Type B pancreatic cell (in vitro differentiated cells): ENCODE results near the gene RPL15. TPM values are rescaled to one million over a fixed set of nuclear protein-coding genes. Genes with fewer than 3 reads are reported as not detected.

Experiments used
- DNase-seq: peaks from one replicate; pipeline ENCODE4 v3.0.0; 2021; ENCODE audit warnings: mixed read lengths; ENCODE audit not compliant: unreplicated experiment; ENCODE audit errors: extremely low spot score
- H3K27ac Mint-ChIP-seq: 2 replicates; pipeline ENCODE4 v1.8.0; 2021; ENCODE audit warnings: mild to moderate bottlenecking, mixed read lengths
- H3K27me3 Mint-ChIP-seq: 2 replicates; pipeline ENCODE4 v1.8.0; 2021; ENCODE audit warnings: mixed read lengths
- H3K36me3 Mint-ChIP-seq: 2 replicates; pipeline ENCODE4 v1.8.0; 2021; ENCODE audit warnings: mixed read lengths
- H3K4me1 Mint-ChIP-seq: one replicate; pipeline ENCODE4 v1.8.0; 2021; ENCODE audit warnings: mixed read lengths; ENCODE audit not compliant: unreplicated experiment
- H3K4me3 Mint-ChIP-seq: 2 replicates; pipeline ENCODE4 v1.8.0; 2021; ENCODE audit warnings: mild to moderate bottlenecking, mixed read lengths
- H3K9me3 Mint-ChIP-seq: 2 replicates; pipeline ENCODE4 v1.8.0; 2021; ENCODE audit warnings: mixed read lengths
- total RNA-seq: library from RNA; stranded (reverse); gene quantifications from 2 replicates; pipeline ENCODE4 v1.2.1, GENCODE V29; 2021; ENCODE audit warnings: low replicate concordance
- TF ChIP-seq, protein P1 (sequence below): fragments of 200-600 bp; sonication (generic); conservative IDR thresholded peaks from 2 replicates; pipeline ENCODE4 v1.5.0; 2021; ENCODE audit warnings: antibody characterized with exemption, mild to moderate bottlenecking

Gene RPL15
- total RNA-seq, 1 donor from 2014 or later, result 2,257 TPM

DNA sequence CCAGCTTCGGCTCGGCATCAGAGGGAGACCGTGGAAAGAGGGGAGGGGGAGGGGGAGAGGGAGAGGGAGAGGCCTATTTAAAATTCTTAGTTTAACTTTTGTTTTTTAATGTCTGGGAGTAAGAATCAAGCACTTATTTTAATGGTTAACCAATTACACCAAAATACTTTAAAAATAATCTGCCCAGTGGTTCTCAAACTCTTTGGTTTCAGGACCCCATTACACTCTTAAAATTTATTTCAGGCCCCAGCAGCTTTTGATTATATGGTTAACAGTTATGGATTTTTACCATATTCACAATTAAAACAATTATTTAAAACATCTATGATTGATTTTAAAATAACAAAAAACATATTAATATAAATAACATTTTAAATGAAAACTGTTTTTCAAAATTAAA lies 44.6 kb upstream of the RPL15 start:
- DNase-seq, result no peak
- Mint-ChIP-seq H3K36me3 (peaks cover 9% of the 10 kb centered on the region), H3K9me3 (no peaks in the 10 kb centered on the region), H3K27me3 (no peaks in the 10 kb centered on the region), H3K4me1 (peaks cover 38% of the 10 kb centered on the region), H3K4me3 (no peak overlapping the region), H3K27ac (no peak overlapping the region)
- TF ChIP-seq, protein P1, sequence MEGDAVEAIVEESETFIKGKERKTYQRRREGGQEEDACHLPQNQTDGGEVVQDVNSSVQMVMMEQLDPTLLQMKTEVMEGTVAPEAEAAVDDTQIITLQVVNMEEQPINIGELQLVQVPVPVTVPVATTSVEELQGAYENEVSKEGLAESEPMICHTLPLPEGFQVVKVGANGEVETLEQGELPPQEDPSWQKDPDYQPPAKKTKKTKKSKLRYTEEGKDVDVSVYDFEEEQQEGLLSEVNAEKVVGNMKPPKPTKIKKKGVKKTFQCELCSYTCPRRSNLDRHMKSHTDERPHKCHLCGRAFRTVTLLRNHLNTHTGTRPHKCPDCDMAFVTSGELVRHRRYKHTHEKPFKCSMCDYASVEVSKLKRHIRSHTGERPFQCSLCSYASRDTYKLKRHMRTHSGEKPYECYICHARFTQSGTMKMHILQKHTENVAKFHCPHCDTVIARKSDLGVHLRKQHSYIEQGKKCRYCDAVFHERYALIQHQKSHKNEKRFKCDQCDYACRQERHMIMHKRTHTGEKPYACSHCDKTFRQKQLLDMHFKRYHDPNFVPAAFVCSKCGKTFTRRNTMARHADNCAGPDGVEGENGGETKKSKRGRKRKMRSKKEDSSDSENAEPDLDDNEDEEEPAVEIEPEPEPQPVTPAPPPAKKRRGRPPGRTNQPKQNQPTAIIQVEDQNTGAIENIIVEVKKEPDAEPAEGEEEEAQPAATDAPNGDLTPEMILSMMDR, result no peak

DNA sequence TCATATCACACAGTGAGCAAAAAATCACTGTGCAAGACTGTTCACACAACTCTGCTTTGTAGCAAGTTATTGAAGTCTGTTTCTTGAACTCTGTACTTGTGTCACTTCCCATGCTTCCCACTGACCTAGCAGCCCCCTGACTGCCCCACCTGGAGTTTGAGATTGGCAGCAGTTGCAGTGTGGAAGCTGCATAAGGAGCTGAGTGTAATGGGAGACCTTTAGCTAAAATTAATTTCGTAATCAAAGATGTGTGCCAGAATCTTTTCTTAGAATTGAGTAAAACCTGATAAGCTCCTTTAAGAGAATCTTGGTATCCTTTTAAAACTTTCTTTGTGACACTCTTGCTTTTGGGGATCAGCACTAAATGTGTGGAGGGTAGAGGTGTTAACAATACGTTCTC lies 43.0 kb upstream of the RPL15 start:
- DNase-seq, result no peak
- Mint-ChIP-seq H3K27me3 (no peaks in the 10 kb centered on the region), H3K27ac (no peak overlapping the region), H3K4me3 (no peak overlapping the region), H3K4me1 (peaks cover 27% of the 10 kb centered on the region), H3K9me3 (no peaks in the 10 kb centered on the region), H3K36me3 (peaks cover 10% of the 10 kb centered on the region)
- TF ChIP-seq, protein P1, result no peak

DNA sequence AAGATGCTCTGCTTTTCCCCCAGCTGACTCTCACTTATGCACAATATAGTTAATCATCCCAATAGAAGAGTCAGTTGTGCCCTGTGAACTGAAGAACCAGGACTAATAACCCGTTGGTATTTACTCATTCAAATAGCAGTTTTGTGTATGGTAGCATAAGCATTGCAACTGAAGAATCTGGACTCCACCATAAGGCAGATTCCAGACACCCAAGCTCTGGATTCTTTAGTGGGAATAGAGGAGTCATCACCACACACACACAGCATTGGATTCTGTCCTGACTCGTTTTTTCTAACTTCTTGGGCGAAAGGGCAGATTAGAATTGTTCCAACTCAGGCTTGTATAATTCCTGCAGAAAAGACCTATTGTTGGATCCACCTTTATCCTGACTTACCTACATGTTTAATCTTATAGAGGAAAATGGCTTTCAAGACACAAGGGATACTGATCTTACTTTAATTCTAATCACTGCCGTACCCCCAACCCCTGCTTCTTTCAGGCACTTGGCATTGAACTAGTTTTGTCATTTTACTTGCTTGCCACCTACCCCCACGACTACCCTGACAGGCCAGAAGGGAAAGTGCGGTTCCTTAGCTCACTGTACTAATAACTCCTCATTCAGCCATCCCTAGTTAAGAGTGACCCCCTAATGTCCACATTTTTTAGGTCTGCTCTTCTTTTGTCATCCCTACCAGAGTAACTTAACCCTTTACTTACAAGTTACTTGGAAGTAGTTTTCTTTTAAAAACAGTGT lies 42.4 kb upstream of the RPL15 start:
- DNase-seq, result no peak
- TF ChIP-seq, protein P1, result no peak
- H3K4me3 Mint-ChIP-seq, result no peak overlapping the region
- H3K4me1 Mint-ChIP-seq, result peaks cover 26% of the 10 kb centered on the region
- peaks cover 16% of the 10 kb centered on the region for H3K36me3 Mint-ChIP-seq
- no peaks in the 10 kb centered on the region for H3K27me3 Mint-ChIP-seq
- H3K27ac Mint-ChIP-seq, result no peak overlapping the region
- no peaks in the 10 kb centered on the region for H3K9me3 Mint-ChIP-seq

DNA sequence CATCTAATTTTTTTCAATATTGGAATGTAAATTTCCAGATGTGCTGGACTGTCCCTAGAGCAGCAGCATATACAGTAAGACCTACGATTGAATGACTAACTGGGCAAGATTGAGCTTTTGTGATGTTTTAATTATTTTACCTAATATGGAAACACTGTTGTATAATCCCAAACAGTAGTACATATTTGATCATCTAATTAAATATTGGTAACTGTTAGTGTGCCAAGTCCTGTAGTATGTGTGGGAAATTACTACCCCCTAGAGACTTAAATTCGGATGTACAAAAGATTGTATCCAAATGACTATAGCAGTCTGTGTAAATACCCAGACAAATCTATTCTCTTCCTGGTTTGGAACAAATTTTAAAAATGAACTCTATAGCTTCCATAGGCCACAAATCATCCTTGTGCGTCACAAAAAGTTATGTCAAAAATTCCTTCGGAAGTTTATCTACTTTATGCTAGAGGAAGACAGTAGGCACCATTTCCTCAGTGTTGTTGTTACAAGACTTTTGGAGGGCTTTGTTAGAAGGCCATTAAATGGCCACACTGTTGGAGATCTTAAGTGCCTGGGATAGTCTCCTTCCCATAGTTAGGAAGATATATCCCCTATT lies 41.7 kb upstream of the RPL15 start:
- no peak for DNase-seq
- Mint-ChIP-seq H3K4me1 (peaks cover 22% of the 10 kb centered on the region), H3K9me3 (no peaks in the 10 kb centered on the region), H3K27ac (no peak overlapping the region), H3K36me3 (peaks cover 14% of the 10 kb centered on the region), H3K4me3 (no peak overlapping the region), H3K27me3 (no peaks in the 10 kb centered on the region)
- TF ChIP-seq, protein P1, result no peak

DNA sequence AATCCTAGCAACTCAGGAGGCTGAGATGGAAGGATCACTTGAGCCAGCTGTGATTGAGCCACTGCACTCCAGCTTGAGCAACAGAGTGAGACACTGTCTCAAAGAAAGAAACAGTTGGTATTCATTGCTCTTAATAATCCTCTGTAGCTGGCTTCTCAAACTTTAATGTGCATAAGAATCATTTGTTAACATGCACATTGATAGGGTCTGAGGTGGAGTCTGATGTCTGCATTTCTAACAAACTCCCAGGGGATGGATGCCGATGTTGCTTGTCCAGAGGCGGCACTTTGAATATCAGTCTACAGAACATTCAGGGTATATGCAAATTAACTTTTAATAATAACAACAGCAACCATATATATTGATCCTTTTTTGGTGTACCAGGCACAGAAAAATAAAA lies 40.0 kb upstream of the RPL15 start:
- peaks cover 22% of the 10 kb centered on the region for H3K4me1 Mint-ChIP-seq
- H3K27ac Mint-ChIP-seq, result no peak overlapping the region
- H3K36me3 Mint-ChIP-seq, result peaks cover 22% of the 10 kb centered on the region
- no peaks in the 10 kb centered on the region for H3K9me3 Mint-ChIP-seq
- no peaks in the 10 kb centered on the region for H3K27me3 Mint-ChIP-seq
- H3K4me3 Mint-ChIP-seq, result no peak overlapping the region
- TF ChIP-seq, protein P1, result no peak
- no peak for DNase-seq
